ENCODE measurements around the gene CNTN1. TPM values are rescaled to one million over a fixed set of nuclear protein-coding genes. Genes with fewer than 3 reads are reported as not detected.

The CNTN1 gene
- total and polyA plus RNA-seq, 2 of the 8 experiments (the other 6 are each of a cell fraction or from before 2014, with no cell fraction given), result 7.2 to 21.8 TPM

GRCh38 chr12:40834321-40834720 is 142.1 kb downstream of the CNTN1 start (continued):
- TF ChIP-seq CHD7 (IDR thresholded peaks at IDR 0.05; ENCODE audit: insufficient replicate concordance, low read length) (no peak), EP300 (IDR thresholded peaks at IDR 0.05; ENCODE audit: borderline replicate concordance in 1 of 2, low read depth in 2 of 2, low read length in 2 of 2) (no peak), GTF2F1 (IDR thresholded peaks at IDR 0.05; ENCODE audit: borderline replicate concordance, low read depth, low read length) (no peak), BCL11A (IDR thresholded peaks at IDR 0.05; ENCODE audit: low read depth in 2 of 2, low read length in 2 of 2) (no peak), NANOG (IDR thresholded peaks at IDR 0.05; ENCODE audit: insufficient read depth, low read depth, low read length, poor library complexity, severe bottlenecking) (no peak), POU5F1 (IDR thresholded peaks at IDR 0.05; ENCODE audit: low read depth, low read length) (no peak), YY1 (IDR thresholded peaks at IDR 0.05; ENCODE audit: low read depth, low read length) (no peak), TEAD4 (IDR thresholded peaks at IDR 0.05; ENCODE audit: low read depth, low read length) (no peak), SAP30 (IDR thresholded peaks at IDR 0.05; ENCODE audit: insufficient read depth, insufficient replicate concordance, low read length) (no peak), SP2 (IDR thresholded peaks at IDR 0.05; ENCODE audit: low read length) (no peak), TAF7 (optimal IDR thresholded peaks at IDR 0.05; ENCODE audit: borderline replicate concordance, low read depth, low read length) (no peak)

Measured in H1 (cell line).